ENCODE measurements around the gene NAA80.

NAA80 gene

GRCh38 chr3:50327943-50328691 lies 28.9 kb upstream of the NAA80 start, which contains the start of gene TUSC2:
TUSC2 (minus strand) TSS chr3:50328223; CDS start chr3:50328099, 124 bp downstream.
- peak; percentile 96 for DNase-seq

DNA sequence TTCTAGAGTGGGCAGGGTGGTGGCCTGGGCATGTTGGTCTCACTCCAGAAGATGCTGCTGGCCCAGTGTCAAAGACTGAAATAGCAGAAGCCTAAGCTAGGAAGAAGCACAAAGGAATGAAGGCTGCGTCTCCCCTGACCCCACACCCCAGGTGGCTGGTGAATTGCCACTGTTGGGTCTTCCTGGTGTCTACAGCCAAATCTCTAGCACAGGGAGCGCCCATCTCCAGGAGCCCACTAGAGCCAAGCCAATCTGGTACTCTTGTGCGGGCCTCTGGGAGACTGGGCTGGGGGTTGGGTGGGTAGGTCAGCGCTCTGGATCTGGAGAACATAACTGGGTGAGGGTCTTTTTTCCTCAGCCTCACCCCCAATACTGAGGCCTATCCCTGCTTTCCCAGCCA lies 27.9 kb upstream of the NAA80 start:
- DNase-seq = no peak

GRCh38 chr3:50326182-50326541 lies 27.0 kb upstream of the NAA80 start:
- DNase-seq = no peak

DNA sequence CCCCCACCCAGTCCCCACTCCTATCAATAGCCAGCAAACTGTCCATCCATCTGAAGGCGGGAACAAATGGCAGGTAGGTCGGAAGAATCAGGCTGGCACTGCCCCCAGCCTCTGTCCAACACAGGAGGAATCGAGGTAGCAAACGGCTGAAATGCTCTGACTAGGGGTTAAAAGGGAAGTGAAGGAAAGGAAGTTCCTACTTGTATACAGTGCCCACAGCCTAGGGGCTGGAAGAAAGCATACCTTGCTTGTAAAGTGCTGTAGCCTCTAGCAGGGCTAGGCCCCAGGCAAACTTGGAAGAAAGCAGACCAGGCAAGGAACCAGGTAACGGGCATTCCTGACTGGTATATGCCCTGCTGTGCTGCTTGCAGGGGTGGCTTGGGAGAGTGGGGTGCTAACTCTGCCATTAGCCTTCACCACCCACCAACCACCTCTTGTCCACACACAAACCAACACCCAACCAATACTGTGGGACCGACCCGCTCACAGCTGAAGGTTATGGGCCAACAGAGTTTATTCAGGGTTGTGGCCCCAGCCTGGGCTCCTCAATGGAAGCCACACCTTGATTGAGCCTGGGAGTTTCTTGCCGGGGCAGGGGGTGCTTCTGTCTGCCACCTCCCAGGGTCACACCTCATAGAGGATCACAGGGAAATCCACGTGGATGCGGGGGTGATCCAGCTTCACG lies 26.4 kb upstream of the NAA80 start:
- no peak for DNase-seq

- no peak for DNase-seq
Observed at GRCh38 chr3:50325113-50325480, 25.9 kb upstream of the NAA80 start.

DNA sequence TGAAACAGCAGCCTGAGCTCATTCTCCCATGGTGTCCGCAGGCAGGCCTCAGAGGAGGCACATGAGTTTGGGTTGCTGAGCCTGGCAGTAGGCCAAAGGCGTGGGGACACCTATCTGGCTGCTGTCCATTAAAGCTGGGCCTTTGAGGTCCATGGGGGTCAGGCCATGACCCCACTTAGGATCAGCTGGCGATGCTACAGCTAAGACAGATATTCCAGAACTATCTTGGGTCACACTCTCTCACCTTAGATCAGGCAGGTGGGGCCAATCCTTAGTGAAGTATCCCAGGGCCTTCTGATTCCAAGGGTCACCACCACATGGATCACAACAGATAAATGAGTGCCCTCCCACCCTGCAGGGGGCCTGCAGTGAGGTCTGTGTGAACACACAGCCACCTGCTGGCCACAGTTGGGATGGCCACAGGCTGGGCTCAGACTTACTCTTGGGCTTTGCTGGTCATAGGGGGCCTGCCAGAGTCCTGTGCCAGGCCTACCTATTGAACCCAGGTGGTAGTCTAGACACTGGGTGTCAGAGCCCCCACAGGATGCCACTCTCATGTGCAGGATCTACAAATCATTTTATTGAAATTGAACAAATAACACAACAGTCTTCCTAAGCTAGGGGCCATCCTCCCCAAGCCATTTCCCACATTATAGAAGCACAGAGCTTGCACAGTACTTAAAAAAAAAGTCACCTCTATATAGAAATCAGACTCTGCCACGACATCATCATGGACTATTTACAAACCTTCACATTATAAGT lies 25.3 kb upstream of the NAA80 start:
- peak; percentile 68 for DNase-seq

GRCh38 chr3:50323614-50324199 lies 24.5 kb upstream of the NAA80 start:
- no peak for DNase-seq

DNA sequence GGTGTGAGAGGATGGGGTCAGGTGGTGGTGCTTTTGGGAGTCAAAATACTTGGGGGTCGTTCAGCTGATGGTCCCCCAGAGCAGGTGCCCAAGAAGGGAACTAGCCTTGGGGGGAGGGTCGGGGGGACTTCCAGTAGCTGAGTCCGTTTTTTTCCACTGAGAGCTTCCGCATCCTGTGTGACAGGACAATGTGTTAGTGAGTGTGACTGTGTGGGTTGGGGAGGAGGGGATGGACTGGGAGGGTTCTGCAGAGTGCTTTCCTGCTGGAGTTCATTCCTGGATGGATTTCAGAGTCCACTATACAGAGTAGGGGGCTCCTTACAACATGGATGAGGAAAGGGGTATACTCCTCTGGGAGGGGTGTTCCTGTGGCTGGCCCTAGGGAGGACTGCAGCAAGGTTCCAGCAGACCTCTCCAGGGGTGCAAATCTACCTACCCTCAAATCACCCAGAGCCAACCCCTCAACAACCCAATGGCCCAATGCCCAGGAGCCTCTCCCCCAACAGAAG lies 23.9 kb upstream of the NAA80 start:
- no peak for DNase-seq

DNA sequence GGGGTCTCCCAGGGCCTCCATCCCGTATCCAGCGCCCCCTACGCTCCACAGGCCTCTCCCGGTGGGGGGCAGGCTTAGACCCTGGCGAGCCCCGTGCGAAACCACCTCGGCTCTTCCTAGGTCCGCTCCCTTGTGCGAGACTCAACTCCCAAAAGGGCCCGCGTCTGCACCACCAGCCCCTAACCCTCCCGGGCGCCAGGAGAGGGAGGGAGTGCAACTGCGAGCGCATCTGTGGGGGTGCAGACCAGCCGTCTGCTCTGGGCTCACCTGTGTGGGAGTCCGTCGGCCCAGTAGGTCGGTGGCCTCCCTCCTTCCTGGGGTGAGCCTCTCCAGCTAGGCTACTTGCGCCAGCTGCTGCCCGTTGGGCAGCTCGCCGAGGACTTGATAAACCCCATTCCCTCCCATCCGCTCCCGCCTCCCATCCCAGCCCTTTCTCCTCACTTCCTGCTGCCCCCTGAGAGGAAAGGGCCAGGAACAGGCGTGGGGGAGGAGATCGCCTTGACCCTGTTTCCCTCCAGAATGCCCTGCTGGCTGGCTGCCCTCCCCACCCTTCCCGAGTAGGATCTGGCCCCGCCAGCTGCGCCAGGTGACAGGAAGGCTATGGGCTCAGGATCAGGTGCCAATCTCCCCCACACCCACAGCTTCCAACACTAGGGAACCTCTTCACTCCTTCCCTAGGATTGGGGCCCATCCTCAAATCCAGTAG lies 23.3 kb upstream of the NAA80 start, which contains the start of gene HYAL2:
Gene HYAL2 (minus strand): TSS at position 360 of the 706 bp plus-strand sequence. CDS start 2,256 bp downstream, outside the sequence.
- no peak for DNase-seq

- no peak for DNase-seq
Observed at GRCh38 chr3:50322115-50322385, 22.8 kb upstream of the NAA80 start.

DNA sequence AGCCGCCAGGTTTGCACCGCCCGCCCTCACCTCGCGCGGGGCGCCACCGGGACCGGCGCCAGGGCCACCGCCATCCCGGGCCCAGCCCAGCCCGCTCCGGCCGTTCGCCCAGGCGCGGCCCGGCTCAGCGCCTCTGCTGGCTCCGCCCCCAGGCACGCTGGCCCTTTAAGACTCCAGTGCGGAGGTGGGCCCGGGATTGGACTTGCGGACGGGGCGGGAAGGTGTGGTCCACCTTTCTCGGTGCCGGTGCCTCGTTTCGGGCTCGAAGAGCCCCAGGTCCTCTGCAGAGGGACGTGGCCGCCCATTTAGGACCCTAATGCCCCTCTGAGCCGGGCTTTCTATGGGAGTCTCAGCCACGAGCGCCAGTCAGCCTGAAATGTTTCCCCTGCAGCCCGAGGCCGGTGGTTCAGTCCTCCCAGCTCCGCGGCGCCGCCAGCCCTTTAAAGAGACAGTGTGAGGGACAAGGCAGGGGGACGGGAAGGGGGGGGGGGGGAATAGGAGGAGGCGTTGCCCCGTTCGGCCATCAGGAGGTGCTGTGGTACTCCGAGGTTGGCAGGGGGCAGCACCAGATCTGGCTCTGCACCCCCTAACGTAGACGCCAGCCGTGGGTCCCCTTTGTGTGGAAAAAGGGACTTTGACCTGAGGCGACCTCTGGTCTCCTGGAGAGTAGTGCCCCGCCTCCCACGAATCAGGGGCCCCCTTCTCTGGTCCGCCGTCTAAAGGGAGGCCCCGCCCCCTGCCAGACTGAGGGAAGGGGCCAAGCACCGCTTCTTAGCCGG lies 22.3 kb upstream of the NAA80 start:
- DNase-seq = peak; percentile 86

- DNase-seq = peak; percentile 68
Observed at GRCh38 chr3:50320853-50321335, 21.7 kb upstream of the NAA80 start.

GRCh38 chr3:50319894-50320625 lies 20.9 kb upstream of the NAA80 start:
- no peak for DNase-seq

GRCh38 chr3:50319181-50319893 lies 20.1 kb upstream of the NAA80 start:
- no peak for DNase-seq

DNA sequence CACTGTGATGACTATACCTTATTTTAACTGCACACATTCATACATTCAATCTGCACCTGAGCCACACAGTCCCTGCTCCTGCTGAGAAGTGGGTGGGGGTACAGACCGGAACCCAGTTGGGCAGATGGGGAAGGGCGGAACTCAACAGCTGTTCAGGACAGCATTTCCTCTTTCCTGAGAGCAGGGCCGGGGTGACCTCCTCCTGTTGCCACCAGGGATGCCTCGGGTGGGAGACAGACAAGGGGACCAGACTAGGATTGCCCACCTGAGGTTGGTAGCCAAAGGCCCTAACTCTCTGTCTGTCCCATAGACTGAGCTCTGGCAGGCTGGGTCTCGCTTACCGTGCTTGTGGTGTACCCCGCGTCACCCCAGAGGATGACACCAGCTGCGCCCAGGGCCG lies 19.4 kb upstream of the NAA80 start:
- no peak for DNase-seq

DNA sequence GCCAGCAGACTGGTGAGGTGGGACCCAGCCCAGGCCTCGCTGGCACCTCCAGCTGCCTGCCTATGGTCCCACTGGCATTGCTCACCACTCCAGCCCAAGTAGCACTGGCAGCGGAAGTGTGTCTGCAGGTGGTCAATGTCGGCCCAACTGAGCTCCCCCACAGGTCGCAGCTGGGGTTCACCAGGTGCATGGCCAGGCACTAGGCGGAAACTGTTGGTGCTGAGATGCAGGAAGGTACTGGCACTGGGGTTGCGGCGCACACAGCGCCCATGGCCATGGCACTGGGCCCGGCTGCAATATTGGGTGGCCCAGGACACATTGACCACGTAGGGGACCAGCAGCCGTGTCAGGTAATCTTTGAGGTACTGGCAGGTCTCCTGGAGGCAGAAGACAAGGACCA lies 19.0 kb upstream of the NAA80 start:
- no peak for DNase-seq

- DNase-seq = no peak
Observed at GRCh38 chr3:50317300-50317699, 18.1 kb upstream of the NAA80 start.

- peak; percentile 81 for DNase-seq
Observed at GRCh38 chr3:50316657-50317242, 17.5 kb upstream of the NAA80 start.

GRCh38 chr3:50314816-50315215 lies 15.6 kb upstream of the NAA80 start:
- no peak for DNase-seq

DNA sequence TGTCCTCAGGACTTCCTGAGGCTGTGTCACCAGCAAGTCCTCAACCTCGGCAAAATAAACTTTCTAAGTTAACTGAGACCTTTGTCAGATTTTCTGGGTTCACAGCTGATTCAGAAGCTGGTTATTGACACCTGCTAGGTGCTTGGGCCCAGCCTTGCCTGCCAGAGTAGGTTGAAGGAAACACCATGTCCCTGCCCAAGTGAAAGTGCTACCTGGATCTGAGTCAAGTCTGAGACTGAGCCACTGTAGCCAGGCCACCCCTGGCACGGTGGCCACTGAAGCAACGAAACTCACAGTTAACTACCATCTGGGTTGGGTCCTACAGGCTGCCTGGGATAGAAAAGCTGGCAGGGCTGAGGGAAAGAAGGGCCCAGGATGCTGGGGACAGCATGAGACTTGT lies 15.1 kb upstream of the NAA80 start:
- no peak for DNase-seq
